Measurements from ENCODE around the gene KLHL6. TPM values are rescaled to one million over a fixed set of nuclear protein-coding genes. Genes with fewer than 3 reads are reported as not detected.

KLHL6 gene
- total and polyA plus RNA-seq, 2 of the 8 experiments (the other 6 are each of a cell fraction or from before 2014, with no cell fraction given), result 0.05 TPM; not detected in 1

- FAIRE-seq, result no peak
- WGBS, 2 experiments (ENCODE audit: extremely low coverage in 1 of 2, insufficient coverage in 1 of 2, insufficient read length in 1 of 2, insufficient replicate concordance in 2 of 2, low coverage in 1 of 2, low lambda C conversion rate in 2 of 2, missing lambda C conversion rate in 1 of 2), result 0% methylated on average over 1 of the region's 1 CpG; no CpG with 5 or more reads in 1 of the 2 experiments
Observed at GRCh38 chr3:183597959-183598358, 42.5 kb upstream of the KLHL6 start.

More at GRCh38 chr3:183597959-183598358, 42.5 kb upstream of the KLHL6 start:
- H2BK120ac ChIP-seq (replicated peaks; ENCODE audit: low read depth, low read length), result no peak overlapping the region
- no peaks in the 10 kb centered on the region for H4K20me1 ChIP-seq (replicated peaks in 1 of 2; ENCODE audit: control insufficient read depth in 1 of 2, insufficient read depth in 2 of 2, low read length in 2 of 2)
- H2BK12ac ChIP-seq (ENCODE audit: low read depth, low read length), result no peak overlapping the region
- TF ChIP-seq CEBPB (IDR thresholded peaks at IDR 0.05; ENCODE audit: low read depth, low read length) (no peak), SP1 (IDR thresholded peaks at IDR 0.05; ENCODE audit: low read depth, low read length) (no peak), FOSL1 (IDR thresholded peaks at IDR 0.05; ENCODE audit: insufficient read depth, low read depth, low read length) (no peak), CBX8 (IDR thresholded peaks at IDR 0.05; ENCODE audit: borderline replicate concordance, low read depth, low read length) (no peak)
- TF ChIP-seq, protein P1, sequence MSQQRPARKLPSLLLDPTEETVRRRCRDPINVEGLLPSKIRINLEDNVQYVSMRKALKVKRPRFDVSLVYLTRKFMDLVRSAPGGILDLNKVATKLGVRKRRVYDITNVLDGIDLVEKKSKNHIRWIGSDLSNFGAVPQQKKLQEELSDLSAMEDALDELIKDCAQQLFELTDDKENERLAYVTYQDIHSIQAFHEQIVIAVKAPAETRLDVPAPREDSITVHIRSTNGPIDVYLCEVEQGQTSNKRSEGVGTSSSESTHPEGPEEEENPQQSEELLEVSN (IDR thresholded peaks at IDR 0.05), result no peak
- no peaks in the 10 kb centered on the region for H3K23me2 ChIP-seq (ENCODE audit: low read depth, low read length)
- no peak overlapping the region for H2BK20ac ChIP-seq (ENCODE audit: low read length)
- no peaks in the 10 kb centered on the region for H3K79me1 ChIP-seq (ENCODE audit: low read depth, low read length)
- no peak for DNase-seq (ENCODE audit: low read depth in 1 of 2, low spot score in 2 of 2)
- no peak overlapping the region for H3K14ac ChIP-seq (ENCODE audit: insufficient read length)
- peaks cover 0 to 11% of the 10 kb centered on the region in 2 experiments; a peak in 2 of 4 replicates for H3K9me3 ChIP-seq (ENCODE audit: insufficient read depth in 2 of 2, low read depth in 1 of 2, low read length in 1 of 2)
- no peaks in the 10 kb centered on the region for H3K79me2 ChIP-seq (ENCODE audit: control insufficient read depth in 1 of 2, insufficient read depth in 2 of 2, low read length in 2 of 2)
- no peak overlapping the region for H2AFZ ChIP-seq (ENCODE audit: low read length)
- ChIA-PET CTCF (ENCODE audit: partially characterized antibody) (no interaction called here), POLR2A (ENCODE audit: partially characterized antibody) (no interaction called here)
- H4K8ac ChIP-seq (ENCODE audit: extremely low read depth, insufficient read depth, low read length), result no peak overlapping the region
- H3K18ac ChIP-seq (ENCODE audit: extremely low read depth, low read length), result no peak overlapping the region
- no peak overlapping the region for H3K27ac ChIP-seq (ENCODE audit: low read depth, low read length)
- H2BK5ac ChIP-seq (ENCODE audit: low read depth, low read length), result no peak overlapping the region
- H2AK5ac ChIP-seq (ENCODE audit: low read depth, low read length), result no peak overlapping the region
- H4K5ac ChIP-seq (ENCODE audit: insufficient read length, low read depth, low read length), result no peak overlapping the region
- no peak overlapping the region for H3K9ac ChIP-seq (replicated peaks in 1 of 4; ENCODE audit: extremely low read depth in 1 of 4, low read depth in 3 of 4, low read length in 3 of 4)
- H3K27me3 ChIP-seq (replicated peaks in 1 of 4; ENCODE audit: control insufficient read depth in 3 of 4, extremely low read depth in 1 of 4, insufficient read depth in 3 of 4, low read length in 3 of 4), result no peaks in the 10 kb centered on the region
- no peak overlapping the region for H3K56ac ChIP-seq (replicated peaks; ENCODE audit: insufficient read length, low read depth, low read length)
- no peak overlapping the region for H3K23ac ChIP-seq (ENCODE audit: insufficient read length)
- no peak overlapping the region for H3K4me3 ChIP-seq (ENCODE audit: extremely low read depth in 1 of 4, insufficient read depth in 2 of 4, low read depth in 3 of 4, low read length in 4 of 4)
- H3K36me3 ChIP-seq (ENCODE audit: control insufficient read depth in 2 of 4, insufficient read depth in 4 of 4, low read length in 3 of 4), result no peaks in the 10 kb centered on the region
- H3K4ac ChIP-seq (replicated peaks; ENCODE audit: insufficient read length, low read depth, low read length), result no peak overlapping the region
- H2BK15ac ChIP-seq (ENCODE audit: low read length), result no peak overlapping the region
- H4K91ac ChIP-seq (replicated peaks; ENCODE audit: insufficient read length, low read length), result no peak overlapping the region
- H3K4me1 ChIP-seq (replicated peaks in 1 of 4; ENCODE audit: control insufficient read depth in 3 of 4, insufficient read depth in 4 of 4, low read length in 3 of 4), result no peaks in the 10 kb centered on the region
- H3K4me2 ChIP-seq (ENCODE audit: insufficient read depth in 1 of 2, low read depth in 2 of 2, low read length in 2 of 2), result no peak overlapping the region
